DMS79 treated with DMSO at 0.1 percent for 48 hours (cell line): Measurements from ENCODE around the gene KLF4.

Experiments used
- DNase-seq: peaks from one replicate; lab custom pipeline; 2025; lab: John Stamatoyannopoulos, UW

The KLF4 gene

DNA sequence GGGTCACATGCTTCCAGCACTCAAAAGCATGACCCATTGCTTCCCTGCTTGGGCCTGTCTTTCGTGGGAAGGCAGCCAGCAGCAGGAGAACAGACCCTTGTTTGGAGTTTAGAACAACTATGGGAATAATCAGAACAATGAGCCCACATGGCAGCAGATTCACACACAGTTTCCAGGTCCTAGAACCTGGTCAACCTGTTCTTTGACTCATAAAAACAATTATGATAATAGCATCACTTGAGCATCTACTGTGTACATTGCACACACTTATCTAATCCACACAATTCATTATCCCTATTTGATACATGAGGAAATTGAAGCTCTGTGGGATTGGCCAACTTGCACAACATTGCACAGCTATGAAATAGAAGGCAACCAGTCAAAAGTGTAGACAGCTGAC lies 41.7 kb downstream of the KLF4 start:
- no peak for DNase-seq

DNA sequence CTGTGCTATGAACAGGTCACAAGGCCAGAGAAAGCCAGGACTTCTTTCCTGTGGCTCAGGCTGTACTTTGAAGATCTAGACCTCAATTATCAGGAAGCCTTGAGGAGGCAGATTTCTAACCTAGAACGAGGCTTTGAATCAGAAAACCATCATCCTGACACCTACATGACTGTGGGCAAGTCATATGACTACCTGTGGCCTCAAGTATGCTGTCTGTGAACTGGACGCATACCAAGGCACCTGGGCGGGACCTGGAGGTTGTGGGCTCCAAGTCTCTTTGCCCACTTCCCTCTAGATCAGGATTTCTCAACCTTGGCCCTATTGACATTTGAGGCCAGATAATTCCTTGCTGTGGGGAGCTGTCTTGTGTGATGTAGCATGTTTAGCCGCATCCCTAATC lies 42.5 kb downstream of the KLF4 start:
- DNase-seq: no peak

DNA sequence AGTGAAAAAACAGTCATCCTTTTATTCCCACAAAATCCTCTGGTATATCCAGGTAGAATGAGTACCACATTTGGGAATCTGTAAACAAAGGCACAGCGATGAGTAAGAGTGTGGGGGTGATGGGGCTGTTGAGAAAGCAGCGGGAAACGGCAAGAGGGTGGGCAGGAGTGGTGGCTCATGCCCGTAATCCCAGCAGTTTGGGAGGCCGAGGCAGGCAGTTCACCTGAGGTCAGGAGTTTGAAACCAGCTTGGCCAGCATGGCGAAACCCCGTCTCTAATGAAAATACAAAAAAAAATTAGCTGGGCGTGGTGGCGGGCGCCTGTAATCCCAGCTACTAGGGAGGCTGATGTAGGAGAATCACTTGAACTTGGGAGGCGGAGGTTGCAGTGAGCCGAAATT lies 43.1 kb downstream of the KLF4 start:
- no peak for DNase-seq

DNA sequence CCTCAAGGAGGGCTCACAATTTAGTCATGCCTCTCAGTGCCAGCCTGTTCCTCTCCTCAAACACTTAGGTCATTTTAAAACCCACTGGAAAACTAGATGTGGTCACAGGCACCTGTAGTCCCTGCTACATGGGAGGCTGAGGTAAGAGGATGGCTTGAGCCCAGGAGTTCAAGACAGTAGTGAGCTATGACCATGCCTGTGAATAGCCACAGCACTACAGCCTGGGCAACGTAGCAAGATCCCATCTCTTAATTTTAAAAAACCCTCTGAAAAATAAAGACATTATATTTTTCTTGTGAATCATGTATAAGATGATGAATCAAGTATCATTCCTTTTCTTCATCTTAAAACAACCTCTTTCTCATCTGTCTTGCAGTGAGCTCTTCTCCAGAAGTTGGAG lies 45.8 kb downstream of the KLF4 start:
- no peak for DNase-seq

DNA sequence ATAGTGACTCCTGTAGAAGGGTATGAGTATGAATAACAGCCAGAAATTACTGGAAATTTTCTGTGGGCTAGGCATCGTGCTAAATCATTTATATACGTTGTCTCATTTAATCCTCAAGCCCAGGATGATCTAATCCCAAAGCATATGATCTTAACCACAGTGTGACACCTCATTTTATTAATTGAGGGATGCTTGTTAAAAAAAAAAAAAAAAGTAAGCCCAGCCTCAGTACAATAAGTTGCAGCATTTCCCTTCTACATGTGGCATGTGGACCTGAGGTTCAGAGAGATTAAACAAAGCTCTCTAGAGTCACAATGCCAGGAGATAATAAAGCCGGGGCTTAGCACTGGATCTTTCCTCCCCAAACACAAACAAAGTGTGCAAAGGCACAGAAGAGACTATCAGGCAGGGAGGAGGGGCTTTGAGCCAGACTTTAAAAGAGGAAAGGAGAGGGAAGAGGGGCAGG lies 49.5 kb downstream of the KLF4 start:
- DNase-seq: no peak

DNA sequence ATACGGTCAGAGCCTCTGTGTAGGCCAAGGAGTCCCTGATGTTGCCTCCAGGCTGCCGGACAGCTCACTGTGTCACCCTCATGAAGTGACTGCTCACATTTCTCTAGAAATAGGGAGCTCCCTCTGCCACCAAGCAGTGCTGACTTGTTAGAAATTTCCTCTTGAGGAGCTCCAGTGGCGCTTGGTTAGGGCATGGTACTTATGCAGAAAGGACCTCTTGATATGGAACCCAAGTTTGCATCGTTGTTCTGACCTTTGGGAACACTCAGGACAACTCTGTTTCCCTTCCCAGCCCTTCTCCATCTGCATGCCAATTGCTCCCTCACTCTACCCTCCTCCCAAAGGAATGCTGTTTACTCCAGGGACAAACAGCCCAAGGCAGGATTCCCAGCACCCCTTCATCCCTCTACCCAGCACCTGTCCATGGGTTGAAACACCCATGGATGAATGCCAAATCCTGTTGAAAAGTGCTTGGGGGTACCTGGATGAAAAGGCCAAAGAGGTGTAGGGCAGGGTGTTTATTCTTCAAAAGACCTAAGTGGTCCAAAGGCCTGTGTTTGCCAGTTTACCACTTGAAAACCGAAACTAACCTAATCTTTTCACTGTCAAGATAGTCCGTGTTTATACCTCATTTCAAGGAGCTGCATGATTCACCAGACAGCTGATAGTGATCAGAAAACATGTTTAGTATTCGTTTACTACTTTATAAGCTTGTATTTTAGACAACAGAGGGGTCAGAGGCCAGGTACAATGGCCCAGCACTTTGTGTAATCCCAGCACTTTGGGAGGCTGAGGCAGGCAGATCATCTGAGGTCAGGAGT lies 51.1 kb downstream of the KLF4 start:
- peak; percentile 52 for DNase-seq

DNA sequence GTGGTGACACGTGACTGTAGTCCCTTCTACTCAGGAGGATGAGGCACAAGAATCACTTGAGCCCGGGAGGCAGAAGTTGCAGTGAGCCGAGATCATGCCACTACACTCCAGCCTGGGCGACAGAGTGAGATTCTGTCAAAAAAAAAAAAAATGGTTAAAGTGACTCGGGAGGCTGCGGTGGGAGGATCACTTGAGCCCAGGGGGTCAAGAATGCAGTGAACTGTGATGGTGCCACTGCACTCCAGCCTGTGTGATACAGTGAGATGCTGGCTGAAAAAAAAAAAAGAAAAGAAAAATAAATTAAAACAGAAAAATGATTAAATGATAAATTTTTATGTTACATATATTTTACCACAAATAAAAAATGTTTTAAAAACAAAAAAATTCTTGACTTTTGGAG lies 51.9 kb downstream of the KLF4 start:
- DNase-seq: no peak

DNA sequence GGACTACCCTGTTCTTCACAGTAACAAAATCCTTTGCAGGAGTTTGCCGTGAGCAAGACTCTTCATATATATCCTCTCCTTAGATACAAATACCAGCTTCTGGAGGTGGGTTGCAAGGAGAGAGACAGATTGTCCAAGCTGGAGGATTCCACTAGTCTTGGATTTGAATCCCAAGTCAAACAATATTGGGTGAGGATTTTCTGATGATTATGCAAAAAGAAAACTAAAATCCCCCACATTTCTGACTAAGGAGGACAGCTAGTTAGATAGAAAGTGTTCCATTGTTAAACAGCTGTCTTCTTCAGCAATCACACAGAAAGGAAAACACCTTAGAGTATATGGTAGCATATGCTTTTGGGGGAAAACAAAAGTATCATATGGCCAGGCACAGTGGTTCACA lies 54.2 kb downstream of the KLF4 start:
- no peak for DNase-seq
